Chondrocyte (in vitro differentiated cells): ENCODE measurements around the gene ABLIM2. TPM values are rescaled to one million over a fixed set of nuclear protein-coding genes. Genes with fewer than 3 reads are reported as not detected.

Experiments used
- DNase-seq: peaks from one replicate; pipeline ENCODE4 v3.0.0; 2021; ENCODE audit warnings: mixed read lengths, low spot score
- H3K27ac Mint-ChIP-seq: one replicate; pipeline ENCODE4 v1.8.0; 2021; ENCODE audit warnings: mild to moderate bottlenecking, moderate library complexity, mixed read lengths; ENCODE audit not compliant: unreplicated experiment
- H3K27me3 Mint-ChIP-seq: 2 replicates; pipeline ENCODE4 v1.8.0; 2021; ENCODE audit warnings: low read depth, mixed read lengths
- H3K36me3 Mint-ChIP-seq: 2 replicates; pipeline ENCODE4 v1.8.0; 2021; ENCODE audit warnings: low read depth, mixed read lengths
- H3K4me1 Mint-ChIP-seq: 2 replicates; pipeline ENCODE4 v1.8.0; 2021; ENCODE audit warnings: low read depth, mild to moderate bottlenecking, mixed read lengths
- H3K4me3 Mint-ChIP-seq: one replicate; pipeline ENCODE4 v1.8.0; 2021; ENCODE audit warnings: mild to moderate bottlenecking, moderate library complexity, mixed read lengths; ENCODE audit not compliant: unreplicated experiment
- H3K9me3 Mint-ChIP-seq: 2 replicates; pipeline ENCODE4 v1.8.0; 2021; ENCODE audit warnings: low read depth, mixed read lengths
- total RNA-seq: library from RNA; stranded (reverse); gene quantifications from 3 replicates; pipeline ENCODE4 v1.2.1, GENCODE V29; 2021
- TF ChIP-seq, protein P1 (sequence below): fragments of 200-600 bp; sonication (generic); IDR thresholded peaks from 2 replicates; pipeline ENCODE4 v1.5.0; 2021; ENCODE audit warnings: antibody characterized with exemption, mild to moderate bottlenecking, moderate library complexity

The ABLIM2 gene
- total RNA-seq, 1 donor from 2014 or later = 0.47 TPM

DNA sequence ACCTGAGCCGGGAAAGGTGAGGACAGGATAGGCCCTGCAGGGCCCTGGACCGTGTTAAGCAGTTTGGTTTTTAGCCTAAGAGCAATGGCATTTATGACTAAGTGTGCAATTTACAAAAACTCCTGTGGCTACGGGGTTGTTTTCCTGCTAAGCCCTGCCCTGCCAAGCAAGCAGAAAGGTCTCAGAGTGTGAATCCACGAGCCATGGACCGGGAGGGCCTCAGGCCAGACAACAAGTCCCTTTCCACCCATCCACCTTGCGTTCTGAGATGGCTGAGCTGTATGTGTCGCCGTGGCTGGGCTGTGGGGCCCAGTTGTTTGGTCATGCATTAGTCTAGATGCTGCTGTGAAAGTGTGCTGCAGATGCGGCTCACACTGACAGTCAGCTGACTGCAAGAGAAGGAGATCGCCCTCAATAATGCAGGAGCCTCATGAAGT, 185.1 kb downstream of the ABLIM2 start:
- TF ChIP-seq, protein P1, sequence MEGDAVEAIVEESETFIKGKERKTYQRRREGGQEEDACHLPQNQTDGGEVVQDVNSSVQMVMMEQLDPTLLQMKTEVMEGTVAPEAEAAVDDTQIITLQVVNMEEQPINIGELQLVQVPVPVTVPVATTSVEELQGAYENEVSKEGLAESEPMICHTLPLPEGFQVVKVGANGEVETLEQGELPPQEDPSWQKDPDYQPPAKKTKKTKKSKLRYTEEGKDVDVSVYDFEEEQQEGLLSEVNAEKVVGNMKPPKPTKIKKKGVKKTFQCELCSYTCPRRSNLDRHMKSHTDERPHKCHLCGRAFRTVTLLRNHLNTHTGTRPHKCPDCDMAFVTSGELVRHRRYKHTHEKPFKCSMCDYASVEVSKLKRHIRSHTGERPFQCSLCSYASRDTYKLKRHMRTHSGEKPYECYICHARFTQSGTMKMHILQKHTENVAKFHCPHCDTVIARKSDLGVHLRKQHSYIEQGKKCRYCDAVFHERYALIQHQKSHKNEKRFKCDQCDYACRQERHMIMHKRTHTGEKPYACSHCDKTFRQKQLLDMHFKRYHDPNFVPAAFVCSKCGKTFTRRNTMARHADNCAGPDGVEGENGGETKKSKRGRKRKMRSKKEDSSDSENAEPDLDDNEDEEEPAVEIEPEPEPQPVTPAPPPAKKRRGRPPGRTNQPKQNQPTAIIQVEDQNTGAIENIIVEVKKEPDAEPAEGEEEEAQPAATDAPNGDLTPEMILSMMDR = no peak

DNA sequence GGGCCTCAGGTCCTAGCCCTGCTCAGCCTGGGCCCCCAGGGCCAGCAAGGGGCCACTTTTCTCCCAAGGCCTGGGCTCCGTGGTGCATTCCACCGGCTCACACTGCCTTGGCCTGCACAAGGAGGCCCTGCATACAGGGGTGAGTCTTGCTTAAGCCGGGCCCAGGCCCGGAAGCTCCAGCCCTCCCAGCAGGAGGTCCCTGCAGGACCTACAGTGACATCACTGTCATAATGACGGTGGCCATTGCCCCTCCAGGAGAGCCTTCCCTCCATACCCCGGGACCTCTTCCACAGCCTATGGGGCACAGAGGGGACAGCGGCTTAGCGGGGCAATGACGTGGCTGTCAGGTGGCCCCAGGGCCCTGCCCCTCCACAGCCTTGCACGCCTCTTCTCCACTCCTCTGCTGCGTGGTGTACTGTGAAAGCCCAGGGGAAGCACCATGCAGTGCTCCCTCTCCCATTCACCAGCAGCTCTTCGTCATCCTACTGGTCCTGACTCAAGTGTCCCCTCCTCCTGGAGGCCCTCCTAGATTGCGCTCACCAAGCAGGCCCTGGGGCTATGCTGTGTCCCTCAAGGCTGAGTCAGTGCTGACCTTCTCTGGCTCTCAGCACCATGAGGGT, 186.6 kb downstream of the ABLIM2 start:
- H3K36me3 Mint-ChIP-seq = no peaks in the 10 kb centered on the region
- H3K9me3 Mint-ChIP-seq = no peaks in the 10 kb centered on the region
- H3K27me3 Mint-ChIP-seq = peaks cover under 1% of the 10 kb centered on the region
- DNase-seq = no peak
- no peak overlapping the region for H3K4me3 Mint-ChIP-seq
- H3K4me1 Mint-ChIP-seq = peaks cover 49% of the 10 kb centered on the region
- TF ChIP-seq, protein P1 = no peak
- no peak overlapping the region for H3K27ac Mint-ChIP-seq

More for the DNA sequence above, 185.1 kb downstream of the ABLIM2 start:
- H3K9me3 Mint-ChIP-seq = no peaks in the 10 kb centered on the region
- peaks cover 47% of the 10 kb centered on the region for H3K4me1 Mint-ChIP-seq
- H3K36me3 Mint-ChIP-seq = no peaks in the 10 kb centered on the region
- DNase-seq = no peak
- H3K27ac Mint-ChIP-seq = peak overlapping the region; percentile 70
- no peak overlapping the region for H3K4me3 Mint-ChIP-seq
- no peaks in the 10 kb centered on the region for H3K27me3 Mint-ChIP-seq

DNA sequence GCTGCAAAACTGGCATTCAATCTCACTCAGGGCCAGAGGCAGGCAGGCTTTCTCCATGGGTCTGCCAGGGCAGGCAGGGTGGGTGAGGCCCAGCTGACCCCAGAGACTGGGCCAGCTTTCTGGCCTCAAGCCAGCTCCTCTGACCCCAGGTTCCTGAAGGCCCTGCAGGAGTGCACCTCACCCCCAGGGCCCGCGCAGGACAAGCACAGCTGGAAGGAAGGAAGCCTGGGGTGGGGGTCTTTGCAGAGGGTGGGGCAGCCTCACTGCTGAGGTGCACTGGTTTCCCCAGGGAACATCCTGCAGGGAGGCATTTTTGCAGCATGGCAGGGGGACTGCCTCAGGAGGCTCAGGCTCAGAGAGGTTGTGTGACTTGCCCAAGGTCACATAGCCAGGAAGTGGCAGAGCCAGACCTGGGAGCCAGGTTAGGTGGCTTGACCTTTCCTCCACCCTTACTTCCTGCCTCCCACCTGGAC, 187.4 kb downstream of the ABLIM2 start:
- Mint-ChIP-seq H3K27me3 (peaks cover 2% of the 10 kb centered on the region), H3K9me3 (no peaks in the 10 kb centered on the region), H3K4me3 (no peak overlapping the region), H3K36me3 (no peaks in the 10 kb centered on the region), H3K4me1 (peaks cover 50% of the 10 kb centered on the region), H3K27ac (peak overlapping the region; percentile 57)
- DNase-seq = no peak
- TF ChIP-seq, protein P1 = no peak

DNA sequence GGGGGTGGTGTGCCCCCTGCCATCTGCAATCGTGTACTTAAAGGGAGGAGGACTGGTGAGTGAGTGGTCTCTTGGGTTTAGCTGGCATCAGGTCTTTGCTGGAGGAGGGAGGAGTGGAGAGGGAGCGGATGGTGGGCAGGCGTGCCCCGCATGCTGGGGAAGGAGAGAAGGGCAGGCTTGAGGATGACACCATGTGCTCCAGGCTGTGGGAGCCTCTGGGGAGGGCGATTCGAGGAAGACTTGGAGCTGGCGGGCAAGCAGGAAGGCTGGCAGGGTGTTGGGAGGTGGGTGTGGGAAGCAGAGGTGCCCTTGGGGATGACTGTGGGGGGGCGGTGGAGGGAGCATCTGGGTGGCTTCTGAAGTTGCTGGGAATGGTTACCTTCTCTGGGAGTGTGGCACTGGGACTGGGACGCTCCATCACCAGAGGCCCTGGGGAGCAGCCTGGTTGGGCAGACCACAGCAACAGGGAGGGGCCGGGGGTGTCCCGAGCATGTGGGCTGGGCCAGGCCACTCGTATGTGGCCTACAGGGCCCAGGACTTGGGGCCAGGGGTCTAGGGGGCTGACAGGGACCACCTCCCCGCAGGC, 188.2 kb downstream of the ABLIM2 start:
- TF ChIP-seq, protein P1 = no peak
- Mint-ChIP-seq H3K27ac (peak overlapping the region; percentile 96), H3K4me1 (peaks cover 50% of the 10 kb centered on the region), H3K27me3 (peaks cover 2% of the 10 kb centered on the region), H3K4me3 (peak overlapping the region; percentile 44), H3K36me3 (no peaks in the 10 kb centered on the region), H3K9me3 (no peaks in the 10 kb centered on the region)
- no peak for DNase-seq

DNA sequence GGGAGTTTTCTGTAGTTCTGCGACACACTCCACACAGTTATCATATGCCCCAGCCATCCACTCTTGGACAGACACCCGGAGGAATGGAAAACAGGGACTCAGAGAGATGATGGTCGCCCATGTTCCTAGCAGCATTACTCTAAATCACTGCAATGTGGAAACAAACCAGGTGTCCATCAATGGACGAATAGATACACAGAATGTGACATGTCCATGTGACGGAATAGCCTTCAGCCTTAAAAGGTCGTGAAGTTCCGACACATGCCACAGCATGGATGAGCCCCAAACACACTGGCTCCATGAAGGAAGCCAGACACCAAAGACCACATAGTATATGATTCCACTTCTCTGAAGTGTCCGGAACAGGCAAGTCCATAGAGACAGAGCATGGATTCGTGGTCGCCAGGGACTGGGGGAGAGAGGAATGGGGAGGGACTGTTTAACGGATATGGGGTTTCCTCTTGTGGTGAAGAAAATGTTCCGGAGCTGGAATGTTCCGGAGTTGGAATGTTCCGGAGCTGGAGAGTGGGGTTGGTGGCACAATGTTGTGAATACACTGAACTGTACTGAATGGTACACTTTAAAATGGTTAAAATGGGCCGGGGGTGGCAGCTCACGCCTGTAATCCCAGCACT, 190.2 kb downstream of the ABLIM2 start:
- Mint-ChIP-seq H3K36me3 (no peaks in the 10 kb centered on the region), H3K27ac (peak overlapping the region; percentile 41), H3K4me1 (peaks cover 45% of the 10 kb centered on the region)

More for the DNA sequence above, 190.2 kb downstream of the ABLIM2 start:
- TF ChIP-seq, protein P1 = no peak
- Mint-ChIP-seq H3K9me3 (no peaks in the 10 kb centered on the region), H3K27me3 (peaks cover 2% of the 10 kb centered on the region), H3K4me3 (no peak overlapping the region)
- no peak for DNase-seq
